ELR (cell line): ENCODE measurements around the gene ANTXRL.
"Not testable (repeated sequence)": the region's sequence is repeated elsewhere in the genome, so short reads cannot be mapped to it uniquely, and the experiment has no call there.

Source experiments
- DNase-seq: peaks from one replicate; pipeline ENCODE4 v3.0.0-alpha.2; 2015; ENCODE audit warnings: low read depth

Gene ANTXRL

GRCh38 chr10:46286991-46287693 lies at the start of gene ANTXRL:
Gene ANTXRL (plus strand): TSS chr10:46286997. CDS start chr10:46287263, 266 bp downstream.
- DNase-seq, result no peak

DNA sequence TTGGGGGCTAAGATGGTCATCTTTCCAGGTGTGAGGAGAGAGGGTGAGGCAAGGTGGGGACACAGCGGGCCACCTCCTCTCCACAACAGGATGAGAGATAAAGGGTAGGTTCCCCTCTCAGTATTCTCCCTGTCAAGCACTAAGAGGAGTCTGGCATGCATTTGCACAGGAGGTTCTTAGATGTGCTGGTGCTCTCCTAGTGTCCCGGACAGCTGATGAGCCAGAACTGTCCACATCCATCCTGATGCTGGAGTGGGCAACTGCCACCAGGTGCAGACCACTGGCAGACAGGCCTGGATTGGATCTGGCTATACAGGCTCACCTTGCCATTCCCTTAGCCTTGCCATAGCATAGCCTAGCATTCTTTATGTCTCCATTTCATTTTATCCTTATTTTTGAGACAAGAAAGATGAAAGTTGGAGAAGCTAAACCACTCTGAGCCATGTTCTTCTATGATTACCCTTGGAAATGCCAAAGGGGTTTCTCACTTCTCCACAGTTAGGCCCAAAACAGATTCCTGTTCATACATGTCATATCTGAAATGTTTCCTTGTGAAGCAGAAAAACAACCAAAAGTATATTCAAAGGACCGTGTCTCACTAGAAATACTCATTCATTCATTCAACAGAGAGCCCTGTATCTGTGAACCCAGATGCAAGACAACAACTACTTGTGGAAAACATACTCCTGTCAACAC lies 48.8 kb upstream of the ANTXRL start:
- no peak for DNase-seq

GRCh38 chr10:46239247-46239646 lies 47.5 kb upstream of the ANTXRL start:
- no peak for DNase-seq

- DNase-seq, result no peak
These were observed 46.7 kb upstream of the ANTXRL start for GRCh38 chr10:46239993-46240683.

DNA sequence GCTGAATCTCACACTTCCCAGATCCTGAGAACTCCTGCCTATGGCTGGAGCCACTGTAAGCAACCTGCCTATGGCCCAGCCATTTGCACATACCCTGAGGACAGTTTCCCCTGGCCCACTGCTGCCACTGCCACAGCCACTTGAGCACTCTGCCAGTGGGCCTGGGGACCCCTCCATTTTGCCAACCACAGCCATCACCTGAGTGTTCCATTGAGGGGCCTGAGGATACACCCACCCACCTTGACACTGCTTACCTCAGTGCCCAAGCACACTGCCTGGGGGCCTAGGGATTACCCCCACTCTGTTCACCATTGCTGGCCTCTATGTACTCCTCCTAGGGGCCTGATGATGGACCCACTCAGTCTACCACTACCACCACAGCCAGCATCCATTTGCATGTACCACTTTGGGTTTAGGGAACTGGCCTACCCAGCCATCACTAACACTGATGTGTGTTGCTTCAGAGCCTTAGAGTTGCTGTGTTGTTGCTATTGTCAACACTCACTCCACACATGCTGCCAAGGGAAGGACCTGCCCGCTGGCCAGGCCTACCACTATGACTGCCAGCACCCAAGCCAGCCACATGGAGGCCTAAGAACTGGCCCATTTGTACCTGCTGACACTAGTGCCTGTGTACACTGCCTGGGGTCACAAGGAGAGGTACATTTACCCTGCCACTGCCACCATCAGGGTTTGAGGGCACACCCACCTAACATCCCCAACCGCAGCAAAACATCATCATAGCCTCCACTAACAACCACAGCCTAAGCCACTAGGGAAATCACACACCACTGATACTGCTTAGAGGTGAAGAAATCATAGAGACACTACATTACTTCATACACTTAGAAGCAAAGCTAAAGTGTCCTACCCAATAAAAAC lies 45.9 kb upstream of the ANTXRL start:
- no peak for DNase-seq

DNA sequence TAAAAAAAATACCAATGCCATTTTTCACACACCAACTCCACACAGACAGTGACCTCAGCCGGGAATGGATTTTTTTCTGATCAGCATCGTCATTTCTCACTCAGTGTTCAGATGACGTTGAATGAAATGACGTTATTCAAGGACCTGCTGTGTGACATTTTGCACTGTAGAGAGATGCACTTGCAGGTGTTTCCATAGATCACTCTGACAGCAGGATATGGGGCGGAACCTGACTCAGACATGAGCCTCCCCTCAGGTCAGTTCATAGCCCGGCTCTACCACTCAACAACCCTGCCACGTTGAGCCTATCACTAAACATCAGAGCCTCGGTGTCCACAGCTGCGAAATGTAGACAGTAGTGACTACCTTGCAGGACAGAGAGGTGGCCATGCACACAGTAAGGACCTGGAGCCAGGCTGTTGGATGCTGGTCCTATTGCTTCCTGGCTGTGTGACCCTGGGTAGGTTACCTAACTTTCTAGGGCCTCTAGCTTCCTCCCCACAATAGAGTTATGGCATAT lies 41.4 kb upstream of the ANTXRL start:
- no peak for DNase-seq

DNA sequence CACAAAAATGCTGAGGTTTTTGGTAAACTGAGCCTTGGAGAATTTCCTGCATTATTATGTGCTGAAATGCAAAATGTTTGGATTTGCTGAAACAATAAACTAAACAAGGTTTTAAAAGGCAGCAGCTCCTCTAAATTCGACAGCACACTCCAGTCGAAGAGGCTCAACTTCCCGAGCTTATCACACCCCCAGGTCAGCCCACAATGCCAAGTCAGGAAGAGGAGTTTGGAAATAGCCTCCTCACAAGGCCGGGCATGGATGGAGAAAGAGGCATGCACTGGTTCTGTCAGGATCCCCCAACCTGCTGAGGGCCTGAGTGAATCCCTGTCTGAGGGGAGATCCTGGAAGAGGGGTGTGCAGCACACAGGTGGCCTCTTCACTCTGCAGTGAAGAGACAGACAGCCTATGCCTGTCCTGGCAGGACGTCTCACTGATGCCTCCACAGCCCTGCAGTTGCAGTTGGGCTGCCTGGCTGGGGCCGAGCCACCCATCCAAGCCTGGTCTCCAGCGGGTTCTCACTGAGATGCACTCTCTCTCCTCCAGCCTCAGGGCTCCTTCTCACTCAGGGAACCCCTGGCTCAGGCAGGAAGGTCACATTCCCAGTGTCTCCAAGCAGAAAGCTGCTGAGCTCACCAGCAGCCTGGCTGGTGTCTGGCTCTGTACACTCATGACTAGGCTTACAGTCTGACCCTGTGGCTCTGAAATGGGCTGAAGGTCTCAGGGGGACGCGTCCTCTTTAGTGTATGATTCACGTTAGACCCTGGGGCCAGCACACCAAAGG lies 40.2 kb upstream of the ANTXRL start:
- DNase-seq, result not testable (repeated sequence)

DNA sequence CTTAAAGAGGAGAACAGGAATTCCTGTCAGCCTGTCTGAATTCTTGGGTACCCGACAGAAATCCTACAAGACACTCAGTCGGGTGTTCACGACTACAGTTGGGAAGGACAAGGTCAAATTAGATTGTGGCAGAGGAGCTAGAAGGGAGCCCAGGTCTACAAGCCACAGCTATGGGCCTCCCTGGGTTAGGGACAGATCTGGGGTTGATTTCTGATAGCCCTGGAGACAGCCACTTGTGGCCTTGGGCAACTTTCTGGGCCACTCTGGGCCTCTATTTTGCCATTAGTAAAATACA lies 39.7 kb upstream of the ANTXRL start:
- DNase-seq, result no peak

- no peak for DNase-seq
These were observed 38.8 kb upstream of the ANTXRL start for GRCh38 chr10:46247808-46248569.

GRCh38 chr10:46248651-46249146 lies 38.1 kb upstream of the ANTXRL start:
- no peak for DNase-seq

DNA sequence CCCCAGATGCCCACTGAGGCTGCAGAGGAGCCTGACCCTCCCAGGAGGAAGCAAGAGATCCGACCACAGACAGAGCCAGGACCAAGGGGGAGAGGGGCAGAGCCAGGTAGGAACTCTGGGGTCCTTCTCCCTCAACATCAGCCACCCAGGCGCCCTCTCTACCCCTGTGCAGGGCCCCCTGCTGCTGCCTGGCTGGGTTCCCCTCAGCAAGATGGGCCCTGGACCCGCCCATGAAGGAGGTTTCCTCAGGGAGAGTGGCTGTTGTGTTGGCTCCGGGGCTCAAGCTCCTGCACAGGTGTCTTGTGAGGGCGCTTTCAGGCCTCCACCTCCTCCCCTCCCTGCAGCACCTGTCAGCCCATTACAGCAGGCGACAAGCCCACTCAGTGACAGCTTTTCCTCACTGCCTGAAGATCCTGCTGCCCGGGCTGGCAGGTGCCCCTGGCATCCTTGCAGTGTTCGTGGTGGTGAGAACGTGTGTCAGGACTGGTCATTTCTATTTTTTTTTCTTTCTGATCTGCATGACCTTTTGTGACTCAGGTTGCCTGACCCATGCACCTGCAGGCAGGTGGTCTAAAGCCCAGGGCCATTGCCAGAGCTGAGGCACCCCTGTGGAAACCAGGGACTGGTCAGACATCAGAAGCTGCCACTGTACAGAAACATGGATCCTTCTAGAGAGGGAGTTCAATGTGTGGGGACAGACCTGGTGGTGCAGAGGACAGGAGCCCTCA lies 37.0 kb upstream of the ANTXRL start:
- not testable (repeated sequence) for DNase-seq

GRCh38 chr10:46250481-46250880 lies 36.3 kb upstream of the ANTXRL start:
- no peak for DNase-seq

- no peak for DNase-seq
These were observed 35.6 kb upstream of the ANTXRL start for GRCh38 chr10:46250898-46251856.

GRCh38 chr10:46251857-46252847 lies 34.6 kb upstream of the ANTXRL start:
- no peak for DNase-seq

GRCh38 chr10:46253076-46254006 lies 33.5 kb upstream of the ANTXRL start:
- DNase-seq, result no peak

DNA sequence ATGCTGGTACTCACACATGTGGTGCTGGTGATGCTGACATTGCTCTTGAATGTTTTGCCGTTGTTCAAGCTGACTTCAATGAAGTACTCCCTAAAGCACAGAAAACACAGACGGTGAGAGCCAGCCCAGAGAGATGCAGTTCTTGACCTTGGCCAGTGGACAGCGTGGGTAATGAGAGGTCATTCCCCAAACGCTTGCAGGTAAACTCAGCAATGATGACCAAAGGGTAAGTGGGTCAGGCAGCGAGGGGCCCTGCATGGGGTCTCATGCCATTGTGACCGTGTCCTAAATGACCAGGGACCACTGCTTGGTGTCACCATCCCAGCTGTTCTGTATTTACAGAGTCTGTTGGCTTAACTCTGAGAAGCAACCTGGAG lies 32.8 kb upstream of the ANTXRL start:
- DNase-seq, result no peak
